Mesenchymal stem cell (in vitro differentiated cells and primary cell): ENCODE data around the gene MAGEB4.

Experiments used
- DNase-seq: peaks from one replicate; pipeline ENCODE4 v3.0.0-alpha.2; 2013
- H2AFZ ChIP-seq: one replicate; pipeline ENCODE4 v1.6.1; 2013; ENCODE audit warnings: low read depth, mild to moderate bottlenecking, control low read depth, inconsistent platforms, low read length, moderate library complexity
- H2AK5ac ChIP-seq: 2 replicates; pipeline ENCODE4 v1.6.1; 2013; ENCODE audit warnings: low read length, moderate library complexity, mild to moderate bottlenecking, inconsistent platforms; ENCODE audit not compliant: severe bottlenecking
- H2BK120ac ChIP-seq: one replicate; pipeline ENCODE4 v1.6.1; 2013; ENCODE audit warnings: low read depth, mild to moderate bottlenecking, inconsistent platforms, low read length, moderate library complexity
- H2BK12ac ChIP-seq, 2 experiments: one replicate each; pipeline ENCODE4 v1.6.1; 2013; ENCODE audit warnings: inconsistent platforms in 2 of 2, low read length in 2 of 2, mild to moderate bottlenecking in 2 of 2, moderate library complexity in 2 of 2, control low read depth in 1 of 2
- H2BK15ac ChIP-seq: one replicate; pipeline ENCODE4 v1.6.1; 2013; ENCODE audit warnings: mild to moderate bottlenecking, low read depth, inconsistent platforms; ENCODE audit not compliant: poor library complexity, severe bottlenecking
- H2BK5ac ChIP-seq: 2 replicates; pipeline ENCODE4 v1.6.1; 2013; ENCODE audit warnings: low read depth, mild to moderate bottlenecking, low read length, control low read depth, inconsistent platforms; ENCODE audit not compliant: poor library complexity, severe bottlenecking
- H3K14ac ChIP-seq, 2 experiments: one replicate each; pipeline ENCODE4 v1.6.1; 2013; ENCODE audit warnings: inconsistent platforms in 2 of 2, low read length in 2 of 2, control low read depth in 1 of 2, mild to moderate bottlenecking in 1 of 2, moderate library complexity in 1 of 2
- H3K18ac ChIP-seq, 2 experiments: one replicate each; pipeline ENCODE4 v1.6.1; 2013; ENCODE audit warnings: inconsistent platforms in 2 of 2, low read length in 2 of 2, control low read depth in 1 of 2, low read depth in 1 of 2, mild to moderate bottlenecking in 1 of 2
- H3K23ac ChIP-seq, 2 experiments: one replicate each; pipeline ENCODE4 v1.6.1; 2013; ENCODE audit warnings: inconsistent platforms in 2 of 2, low read length in 2 of 2, mild to moderate bottlenecking in 2 of 2, moderate library complexity in 2 of 2, control low read depth in 1 of 2
- H3K27ac ChIP-seq: 2 replicates; pipeline ENCODE4 v1.5.1; 2013; ENCODE audit warnings: mild to moderate bottlenecking, moderate library complexity, low read length, control low read depth, inconsistent platforms; ENCODE audit not compliant: poor library complexity, severe bottlenecking
- H3K27me3 ChIP-seq, 2 experiments: 2 replicates each; pipeline versions ENCODE4 v1.6.1 to v1.7.0; 2013; ENCODE audit warnings: low read length in 2 of 2, mild to moderate bottlenecking in 2 of 2, moderate library complexity in 2 of 2, control low read depth in 1 of 2, inconsistent platforms in 1 of 2; ENCODE audit not compliant: control insufficient read depth in 1 of 2, insufficient read depth in 1 of 2
- H3K36me3 ChIP-seq, 2 experiments: 2 replicates each; pipeline versions ENCODE4 v1.6.1 to v1.7.0; 2013; ENCODE audit warnings: low read length in 2 of 2, control low read depth in 1 of 2, inconsistent platforms in 1 of 2, low read depth in 1 of 2, mild to moderate bottlenecking in 1 of 2; ENCODE audit not compliant: insufficient read depth in 2 of 2, control insufficient read depth in 1 of 2
- H3K4ac ChIP-seq, 2 experiments: one replicate each; pipeline ENCODE4 v1.6.1; 2013; ENCODE audit warnings: inconsistent platforms in 2 of 2, low read length in 2 of 2, mild to moderate bottlenecking in 2 of 2, moderate library complexity in 2 of 2, control low read depth in 1 of 2, low read depth in 1 of 2
- H3K4me1 ChIP-seq: 2 replicates; pipeline ENCODE4 v1.6.1; 2013; ENCODE audit warnings: low read depth, low read length, control low read depth; ENCODE audit not compliant: control insufficient read depth, insufficient read depth
- H3K4me2 ChIP-seq: 2 replicates; pipeline ENCODE4 v1.6.1; 2013; ENCODE audit warnings: low read length, mild to moderate bottlenecking, inconsistent platforms; ENCODE audit not compliant: poor library complexity, severe bottlenecking
- H3K4me3 ChIP-seq, 2 experiments: 2 replicates each; pipeline versions ENCODE4 v1.5.1 to v1.7.0; 2013; ENCODE audit warnings: low read length in 2 of 2, mild to moderate bottlenecking in 2 of 2, control low read depth in 1 of 2, low read depth in 1 of 2; ENCODE audit not compliant: insufficient read depth in 1 of 2
- H3K79me1 ChIP-seq: replicated peaks from 2 replicates; pipeline ENCODE4 v1.6.1; 2013; ENCODE audit warnings: mild to moderate bottlenecking, control low read depth, low read length, inconsistent platforms; ENCODE audit not compliant: poor library complexity, severe bottlenecking
- H3K9ac ChIP-seq: 2 replicates; pipeline ENCODE4 v1.7.0; 2013; ENCODE audit warnings: mild to moderate bottlenecking, low read length, moderate library complexity
- H3K9me3 ChIP-seq: 2 replicates; pipeline ENCODE4 v1.7.0; 2013; ENCODE audit warnings: mild to moderate bottlenecking, low read length; ENCODE audit not compliant: control insufficient read depth
- H4K8ac ChIP-seq: one replicate; pipeline ENCODE4 v1.6.1; 2013; ENCODE audit warnings: inconsistent platforms, mild to moderate bottlenecking, low read length, moderate library complexity
- H4K91ac ChIP-seq: one replicate; pipeline ENCODE4 v1.6.1; 2013; ENCODE audit warnings: mild to moderate bottlenecking, low read length, inconsistent platforms
- WGBS: methylation state at CpG from one replicate; pipeline ENCODE4 v1.1.7; 2013; ENCODE audit warnings: mixed read lengths; 5-methylcytosine and 5-hydroxymethylcytosine counted together

Gene MAGEB4

DNA sequence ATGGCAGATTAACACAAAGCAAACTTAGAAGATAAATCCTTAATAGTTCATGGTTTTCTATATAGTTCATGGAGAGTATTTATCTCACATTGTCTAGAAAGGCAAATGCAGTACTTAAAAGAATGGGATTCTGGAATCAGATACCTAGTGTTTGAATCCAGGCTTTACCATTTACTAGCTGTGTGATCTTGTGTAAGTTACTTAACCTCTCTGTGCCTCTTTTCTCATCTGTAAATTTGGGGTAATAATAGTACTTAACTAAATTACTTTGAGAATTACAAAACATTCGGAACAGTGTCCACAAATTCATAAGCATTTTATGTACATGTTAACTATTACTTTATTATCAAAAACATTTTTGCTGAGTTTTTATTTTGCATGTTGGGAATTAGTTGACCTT, 21.0 kb downstream of the MAGEB4 start:
- no peak overlapping the region for H2BK120ac ChIP-seq
- H3K9ac ChIP-seq, result no peak overlapping the region
- no peak overlapping the region for H4K91ac ChIP-seq
- H3K4ac ChIP-seq, result no peak overlapping the region
- H3K27ac ChIP-seq, result no peak overlapping the region
- H3K4me1 ChIP-seq, result no peaks in the 10 kb centered on the region
- H3K4me2 ChIP-seq, result no peak overlapping the region
- H3K4me3 ChIP-seq, result no peak overlapping the region
- no peaks in the 10 kb centered on the region for H3K9me3 ChIP-seq
- H2BK5ac ChIP-seq, result no peak overlapping the region
- no peak overlapping the region for H4K8ac ChIP-seq
- no peak overlapping the region for H3K23ac ChIP-seq
- H3K27me3 ChIP-seq, result peaks cover 0 to 42% of the 10 kb centered on the region in 2 experiments
- no peaks in the 10 kb centered on the region for H3K36me3 ChIP-seq
- H2BK15ac ChIP-seq, result no peak overlapping the region
- no peak overlapping the region for H3K14ac ChIP-seq
- no peak for DNase-seq
- no peak overlapping the region for H2AK5ac ChIP-seq
- H2AFZ ChIP-seq, result no peak overlapping the region
- H3K79me1 ChIP-seq, result no peaks in the 10 kb centered on the region
- no CpG with 5 or more reads among the region's 1 CpG for WGBS
- H3K18ac ChIP-seq, result no peak overlapping the region
- H2BK12ac ChIP-seq, result no peak overlapping the region

DNA sequence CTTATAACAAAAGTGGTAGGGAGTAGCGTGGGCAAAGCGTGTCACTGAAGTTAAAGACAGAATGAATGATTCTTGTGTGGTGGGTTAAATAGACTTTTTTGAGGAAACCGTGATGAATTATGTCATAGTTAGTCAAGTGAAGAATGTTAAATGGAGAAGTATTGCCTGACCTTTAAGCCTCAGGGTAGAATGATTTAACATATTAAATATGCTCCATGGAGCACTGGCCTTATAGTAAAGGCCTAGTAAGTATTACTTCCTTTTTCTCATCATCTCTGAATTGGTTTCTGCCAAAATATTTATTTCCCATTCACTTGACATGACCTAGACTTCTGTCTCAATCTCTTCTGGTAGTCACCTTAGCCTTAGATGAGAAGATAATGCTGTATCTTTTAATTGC, 28.8 kb downstream of the MAGEB4 start:
- 76% methylated on average over 3 of the region's 3 CpGs for WGBS
- no peak overlapping the region for H2BK120ac ChIP-seq
- no peak overlapping the region for H3K4me2 ChIP-seq
- H3K4me1 ChIP-seq, result no peaks in the 10 kb centered on the region
- no peak overlapping the region for H3K18ac ChIP-seq
- H3K9me3 ChIP-seq, result no peaks in the 10 kb centered on the region
- no peak overlapping the region for H2BK15ac ChIP-seq
- H2BK5ac ChIP-seq, result no peak overlapping the region
- H3K36me3 ChIP-seq, result no peaks in the 10 kb centered on the region
- no peak overlapping the region for H3K4ac ChIP-seq
- no peak overlapping the region for H3K23ac ChIP-seq
- no peak overlapping the region for H4K91ac ChIP-seq
- H2AFZ ChIP-seq, result no peak overlapping the region
- no peak overlapping the region for H3K14ac ChIP-seq
- no peak for DNase-seq
- no peak overlapping the region for H3K4me3 ChIP-seq
- H3K79me1 ChIP-seq, result no peaks in the 10 kb centered on the region
- no peak overlapping the region for H3K27ac ChIP-seq
- H2BK12ac ChIP-seq, result no peak overlapping the region
- no peak overlapping the region for H4K8ac ChIP-seq
- peaks cover 0 to 37% of the 10 kb centered on the region in 2 experiments for H3K27me3 ChIP-seq
- no peak overlapping the region for H2AK5ac ChIP-seq
- no peak overlapping the region for H3K9ac ChIP-seq

DNA sequence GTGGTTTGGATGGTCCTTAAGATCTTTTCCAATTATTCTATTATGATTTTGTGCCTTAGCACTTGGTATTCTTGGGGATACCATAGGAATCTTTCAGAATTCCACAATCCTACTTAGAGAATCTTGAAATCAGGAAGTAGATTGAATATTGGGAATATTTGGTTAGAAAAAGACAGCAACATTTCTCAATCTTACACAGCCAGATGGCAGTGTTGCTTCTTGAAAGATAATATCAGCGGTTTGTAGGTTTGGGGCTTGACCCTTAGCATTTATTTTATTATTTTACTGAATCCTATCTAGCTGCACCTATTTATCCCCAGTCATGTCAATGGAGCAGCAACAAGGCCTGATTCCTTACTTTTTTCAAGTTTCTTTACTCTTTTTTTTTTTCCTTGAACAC, 33.7 kb downstream of the MAGEB4 start:
- Histone ChIP-seq H3K9me3 (no peaks in the 10 kb centered on the region), H3K4ac (no peak overlapping the region), H2BK120ac (no peak overlapping the region), H3K14ac (no peak overlapping the region), H3K4me2 (no peak overlapping the region), H3K18ac (no peak overlapping the region), H2AK5ac (no peak overlapping the region), H2BK15ac (no peak overlapping the region), H4K91ac (no peak overlapping the region), H3K9ac (no peak overlapping the region), H2BK5ac (no peak overlapping the region), H3K4me3 (no peak overlapping the region), H4K8ac (no peak overlapping the region), H3K79me1 (no peaks in the 10 kb centered on the region), H3K23ac (no peak overlapping the region), H3K4me1 (no peaks in the 10 kb centered on the region), H3K27ac (peak overlapping the region; percentile 69), H3K36me3 (no peaks in the 10 kb centered on the region), H2AFZ (no peak overlapping the region), H2BK12ac (no peak overlapping the region), H3K27me3 (peaks cover 0 to 15% of the 10 kb centered on the region in 2 experiments)
- DNase-seq, result peak; percentile 24
- WGBS, result no CpG with 5 or more reads among the region's 1 CpG

DNA sequence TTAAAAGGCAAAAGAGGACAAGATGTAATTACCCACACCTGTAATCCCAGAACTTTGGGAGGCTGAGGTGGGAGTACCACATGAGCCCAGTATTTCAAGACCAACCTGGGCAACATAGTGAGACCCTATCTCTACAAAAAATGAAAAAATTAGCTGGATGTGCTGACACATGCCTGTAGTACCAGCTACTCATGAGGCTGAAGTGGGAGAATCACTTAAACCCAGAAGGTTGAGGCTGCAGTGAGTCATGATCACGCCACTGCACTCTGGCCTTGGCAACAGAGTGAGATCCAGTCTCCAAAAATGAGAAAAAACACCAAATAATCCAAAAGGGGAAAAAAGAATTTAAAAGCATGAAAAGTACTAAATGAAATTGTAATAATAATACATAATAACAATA, 36.6 kb downstream of the MAGEB4 start:
- no peak overlapping the region for H3K18ac ChIP-seq
- H3K27me3 ChIP-seq, result no peaks in the 10 kb centered on the region
- no peak overlapping the region for H4K91ac ChIP-seq
- H3K14ac ChIP-seq, result no peak overlapping the region
- peak overlapping the region in 1 of 2 experiments; percentile 10 for H3K4me3 ChIP-seq
- no peaks in the 10 kb centered on the region for H3K79me1 ChIP-seq
- H3K36me3 ChIP-seq, result no peaks in the 10 kb centered on the region
- no peaks in the 10 kb centered on the region for H3K9me3 ChIP-seq
- H2AK5ac ChIP-seq, result no peak overlapping the region
- no peak overlapping the region for H3K23ac ChIP-seq
- no CpG with 5 or more reads among the region's 1 CpG for WGBS
- H2BK12ac ChIP-seq, result no peak overlapping the region
- H4K8ac ChIP-seq, result no peak overlapping the region
- H3K4me2 ChIP-seq, result no peak overlapping the region
- no peak overlapping the region for H3K27ac ChIP-seq
- H3K9ac ChIP-seq, result peak overlapping the region; percentile 69
- no peaks in the 10 kb centered on the region for H3K4me1 ChIP-seq
- H3K4ac ChIP-seq, result no peak overlapping the region
- H2BK120ac ChIP-seq, result no peak overlapping the region
- H2BK5ac ChIP-seq, result no peak overlapping the region
- DNase-seq, result peak; percentile 49
- no peak overlapping the region for H2AFZ ChIP-seq
- no peak overlapping the region for H2BK15ac ChIP-seq
